Measurements from ENCODE around the gene EEF1E1. TPM values are rescaled to one million over a fixed set of nuclear protein-coding genes. Genes with fewer than 3 reads are reported as not detected.
A peak's percentile ranks its signal among the peaks of the same experiment; 100 is the strongest.

The EEF1E1 gene
- total and polyA plus RNA-seq, 9 of the 15 experiments (the other 6 are each of a cell fraction or from before 2014, with no cell fraction given), result 135 to 1,355 (median 327) TPM

- TF ChIP-seq ZNF592 (IDR thresholded peaks at IDR 0.05), result peak; percentile 63; the same call in 1 of the 2 replicates
- TF ChIP-seq ZNF766 (CRISPR knock-in tag; conservative IDR thresholded peaks at IDR 0.05), result peak; percentile 14; the same call in 1 of the 2 replicates
- TF ChIP-seq LARP7 (IDR thresholded peaks at IDR 0.05), result no peak
- no peak for TF ChIP-seq ZNF23 (CRISPR knock-in tag; IDR thresholded peaks at IDR 0.05)
- TF ChIP-seq NFIC (IDR thresholded peaks at IDR 0.05), result peak; percentile 33; the same call in 1 of the 2 replicates
- TF ChIP-seq XRCC3 (IDR thresholded peaks at IDR 0.05), result no peak
- TF ChIP-seq CBFA2T3 (IDR thresholded peaks at IDR 0.05), result peak; percentile 87
- no peak for TF ChIP-seq POLR2G (IDR thresholded peaks at IDR 0.05; ENCODE audit: low read depth, low read length)
- peak in 1 of 2 experiments; percentile 13; a peak in 1 of 3 replicates for TF ChIP-seq CBX3 (IDR thresholded peaks at IDR 0.05; ENCODE audit: borderline replicate concordance in 1 of 2, low read length in 2 of 2)
- no peak for TF ChIP-seq NCOA1 (IDR thresholded peaks at IDR 0.05; ENCODE audit: low read depth)
- TF ChIP-seq PHB2 (IDR thresholded peaks at IDR 0.05; ENCODE audit: low read depth), result no peak
- TF ChIP-seq PURB (CRISPR knock-in tag; IDR thresholded peaks at IDR 0.05; ENCODE audit: low read depth), result no peak
- TF ChIP-seq, protein P1, sequence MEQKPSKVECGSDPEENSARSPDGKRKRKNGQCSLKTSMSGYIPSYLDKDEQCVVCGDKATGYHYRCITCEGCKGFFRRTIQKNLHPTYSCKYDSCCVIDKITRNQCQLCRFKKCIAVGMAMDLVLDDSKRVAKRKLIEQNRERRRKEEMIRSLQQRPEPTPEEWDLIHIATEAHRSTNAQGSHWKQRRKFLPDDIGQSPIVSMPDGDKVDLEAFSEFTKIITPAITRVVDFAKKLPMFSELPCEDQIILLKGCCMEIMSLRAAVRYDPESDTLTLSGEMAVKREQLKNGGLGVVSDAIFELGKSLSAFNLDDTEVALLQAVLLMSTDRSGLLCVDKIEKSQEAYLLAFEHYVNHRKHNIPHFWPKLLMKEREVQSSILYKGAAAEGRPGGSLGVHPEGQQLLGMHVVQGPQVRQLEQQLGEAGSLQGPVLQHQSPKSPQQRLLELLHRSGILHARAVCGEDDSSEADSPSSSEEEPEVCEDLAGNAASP (IDR thresholded peaks at IDR 0.05), result no peak
- peak; percentile 85 for TF ChIP-seq NFRKB (IDR thresholded peaks at IDR 0.05; ENCODE audit: low read depth)
- no peak for TF ChIP-seq CBX8 (IDR thresholded peaks at IDR 0.05; ENCODE audit: borderline replicate concordance, extremely low read depth, low read depth, low read length, poor library complexity, severe bottlenecking)
- TF ChIP-seq EHMT2 (IDR thresholded peaks at IDR 0.05), result 0 out of 2 replicates have a peak, but pooled peaks have one; percentile 9
- TF ChIP-seq GATA2 (CRISPR knock-in tag; IDR thresholded peaks at IDR 0.05), result peak; percentile 42; the same call in 1 of the 2 replicates
- no peak for TF ChIP-seq RBM34 (IDR thresholded peaks at IDR 0.05; ENCODE audit: borderline replicate concordance, insufficient read depth, low read length)
- TF ChIP-seq ZNF354B (CRISPR knock-in tag; IDR thresholded peaks at IDR 0.05), result no peak
- TF ChIP-seq, protein P2, sequence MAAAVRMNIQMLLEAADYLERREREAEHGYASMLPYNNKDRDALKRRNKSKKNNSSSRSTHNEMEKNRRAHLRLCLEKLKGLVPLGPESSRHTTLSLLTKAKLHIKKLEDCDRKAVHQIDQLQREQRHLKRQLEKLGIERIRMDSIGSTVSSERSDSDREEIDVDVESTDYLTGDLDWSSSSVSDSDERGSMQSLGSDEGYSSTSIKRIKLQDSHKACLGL (CRISPR knock-in tag; IDR thresholded peaks at IDR 0.05; ENCODE audit: borderline replicate concordance, poor library complexity, severe bottlenecking), result no peak
- no peak for TF ChIP-seq YY1 (IDR thresholded peaks at IDR 0.05; ENCODE audit: borderline replicate concordance in 1 of 3, control insufficient read depth in 1 of 3, extremely low read depth in 1 of 3, insufficient read depth in 3 of 3, insufficient read length in 1 of 3, insufficient replicate concordance in 2 of 3, low read depth in 1 of 3, low read length in 2 of 3)
These were observed 2.0 kb downstream of the EEF1E1 start (continued) for GRCh38 chr6:8100159-8100854.
